ENCODE measurements around the gene EEF1A1.
"Not testable (repeated sequence)": the region's sequence is repeated elsewhere in the genome, so short reads cannot be mapped to it uniquely, and the experiment has no call there.

Gene EEF1A1

GRCh38 chr6:73519926-73520687 is 725 bp downstream of the EEF1A1 start:
- ATAC-seq (replicated peaks) (peak; percentile 18 to 23), DNase-seq (peak; percentile 68)
- peaks cover 48 to 58% of the 10 kb centered on the region in 2 donors for H3K36me3 Mint-ChIP-seq
- peaks cover 0 to 9% of the 10 kb centered on the region in 2 donors for H3K27me3 Mint-ChIP-seq
- H3K9me3 Mint-ChIP-seq = no peaks in the 10 kb centered on the region
- H3K4me3 Mint-ChIP-seq = peak overlapping the region; percentile 94 to 97
- peak overlapping the region; percentile 100 for H3K27ac Mint-ChIP-seq
- H3K4me1 Mint-ChIP-seq = peaks cover 36 to 60% of the 10 kb centered on the region in 2 donors

GRCh38 chr6:73518982-73519881 is 1.6 kb downstream of the EEF1A1 start:
- H3K4me3 Mint-ChIP-seq = peak overlapping the region; percentile 94 to 97
- DNase-seq; H3K9me3 Mint-ChIP-seq; H3K27me3 Mint-ChIP-seq; ATAC-seq (replicated peaks): not testable (repeated sequence)
- H3K4me1 Mint-ChIP-seq = peaks cover 40 to 63% of the 10 kb centered on the region in 2 donors
- H3K27ac Mint-ChIP-seq = peak overlapping the region; percentile 100
- peaks cover 56 to 66% of the 10 kb centered on the region in 2 donors for H3K36me3 Mint-ChIP-seq

GRCh38 chr6:73518100-73518981 is 2.5 kb downstream of the EEF1A1 start:
- H3K36me3 Mint-ChIP-seq = peaks cover 56 to 67% of the 10 kb centered on the region in 2 donors
- peak overlapping the region; percentile 100 for H3K27ac Mint-ChIP-seq
- not testable (repeated sequence) for ATAC-seq (replicated peaks); H3K27me3 Mint-ChIP-seq; DNase-seq; H3K9me3 Mint-ChIP-seq
- H3K4me1 Mint-ChIP-seq = peaks cover 40 to 62% of the 10 kb centered on the region in 2 donors
- H3K4me3 Mint-ChIP-seq = peak overlapping the region; percentile 94 to 97

- Mint-ChIP-seq H3K4me1 (peaks cover 45 to 67% of the 10 kb centered on the region in 2 donors), H3K9me3 (no peaks in the 10 kb centered on the region), H3K4me3 (peak overlapping the region; percentile 59 to 75), H3K36me3 (peaks cover 58 to 73% of the 10 kb centered on the region in 2 donors), H3K27ac (peak overlapping the region; percentile 100), H3K27me3 (peaks cover 0 to 9% of the 10 kb centered on the region in 2 donors)
- ATAC-seq (replicated peaks) = no peak
- DNase-seq = no peak
Observed at GRCh38 chr6:73516514-73517489, 4.0 kb downstream of the EEF1A1 start.

- Mint-ChIP-seq H3K27ac (peak overlapping the region; percentile 100), H3K27me3 (peaks cover 0 to 2% of the 10 kb centered on the region in 2 donors), H3K36me3 (peaks cover 54 to 66% of the 10 kb centered on the region in 2 donors), H3K9me3 (no peaks in the 10 kb centered on the region), H3K4me3 (peak overlapping the region in 1 of 2 donors; percentile 66), H3K4me1 (peaks cover 42 to 70% of the 10 kb centered on the region in 2 donors)
- peak; percentile 50 to 69 for ATAC-seq (replicated peaks)
- DNase-seq = no peak
Observed at GRCh38 chr6:73515204-73515655, 5.6 kb downstream of the EEF1A1 start.

GRCh38 chr6:73514746-73515110 is 6.1 kb downstream of the EEF1A1 start:
- ATAC-seq (replicated peaks) = peak; percentile 4 to 10
- H3K4me1 Mint-ChIP-seq = peaks cover 38 to 66% of the 10 kb centered on the region in 2 donors

GRCh38 chr6:73513496-73513854 is 7.4 kb downstream of the EEF1A1 start:
- Mint-ChIP-seq H3K27me3 (no peaks in the 10 kb centered on the region), H3K4me1 (peaks cover 35 to 57% of the 10 kb centered on the region in 2 donors), H3K36me3 (peaks cover 36 to 51% of the 10 kb centered on the region in 2 donors), H3K9me3 (no peaks in the 10 kb centered on the region), H3K27ac (peak overlapping the region; percentile 100), H3K4me3 (peak overlapping the region; percentile 8 to 10)
- DNase-seq (no peak), ATAC-seq (replicated peaks) (peak; percentile 1 to 3)

More at GRCh38 chr6:73514746-73515110, 6.1 kb downstream of the EEF1A1 start:
- Mint-ChIP-seq H3K27ac (peak overlapping the region; percentile 100), H3K36me3 (peaks cover 49 to 61% of the 10 kb centered on the region in 2 donors), H3K9me3 (no peaks in the 10 kb centered on the region), H3K4me3 (peak overlapping the region; percentile 25 to 66), H3K27me3 (no peaks in the 10 kb centered on the region)
- no peak for DNase-seq

GRCh38 chr6:73511796-73512195 is 9.0 kb downstream of the EEF1A1 start:
- no peak for ATAC-seq (replicated peaks)
- DNase-seq = no peak
- Mint-ChIP-seq H3K4me1 (peaks cover 29 to 48% of the 10 kb centered on the region in 2 donors), H3K27ac (peak overlapping the region; percentile 67), H3K9me3 (no peaks in the 10 kb centered on the region), H3K36me3 (peaks cover 23 to 37% of the 10 kb centered on the region in 2 donors), H3K4me3 (no peak overlapping the region), H3K27me3 (no peaks in the 10 kb centered on the region)

GRCh38 chr6:73509851-73510250 is 11.0 kb downstream of the EEF1A1 start:
- H3K27ac Mint-ChIP-seq = peak overlapping the region; percentile 22
- peaks cover 18 to 29% of the 10 kb centered on the region in 2 donors for H3K4me1 Mint-ChIP-seq
- DNase-seq (no peak), ATAC-seq (replicated peaks) (no peak)
- peaks cover 24 to 28% of the 10 kb centered on the region in 2 donors for H3K36me3 Mint-ChIP-seq
- H3K9me3 Mint-ChIP-seq = no peaks in the 10 kb centered on the region
- H3K4me3 Mint-ChIP-seq = no peak overlapping the region
- H3K27me3 Mint-ChIP-seq = no peaks in the 10 kb centered on the region

GRCh38 chr6:73508776-73509175 is 12.1 kb downstream of the EEF1A1 start:
- Mint-ChIP-seq H3K27ac (no peak overlapping the region), H3K4me1 (peaks cover 14 to 25% of the 10 kb centered on the region in 2 donors), H3K9me3 (no peaks in the 10 kb centered on the region), H3K4me3 (no peak overlapping the region), H3K27me3 (no peaks in the 10 kb centered on the region), H3K36me3 (peaks cover 18 to 33% of the 10 kb centered on the region in 2 donors)
- ATAC-seq (replicated peaks) (no peak), DNase-seq (no peak)

GRCh38 chr6:73506246-73506645 is 14.6 kb downstream of the EEF1A1 start:
- no peak for ATAC-seq (replicated peaks)

GRCh38 chr6:73505705-73506104 is 15.1 kb downstream of the EEF1A1 start:
- not testable (repeated sequence) for H3K4me3 Mint-ChIP-seq; ATAC-seq (replicated peaks); H3K9me3 Mint-ChIP-seq; H3K4me1 Mint-ChIP-seq; DNase-seq; H3K27me3 Mint-ChIP-seq
- Mint-ChIP-seq H3K27ac (peak overlapping the region; percentile 65), H3K36me3 (peaks cover 16 to 31% of the 10 kb centered on the region in 2 donors)

More at GRCh38 chr6:73506246-73506645, 14.6 kb downstream of the EEF1A1 start:
- Mint-ChIP-seq H3K27ac (peak overlapping the region; percentile 65), H3K9me3 (no peaks in the 10 kb centered on the region), H3K27me3 (no peaks in the 10 kb centered on the region), H3K36me3 (peaks cover 16 to 31% of the 10 kb centered on the region in 2 donors), H3K4me1 (peaks cover 4 to 12% of the 10 kb centered on the region in 2 donors), H3K4me3 (no peak overlapping the region)
- DNase-seq = no peak
